HepG2 (cell line): ENCODE measurements around the gene FBXO2. TPM values are rescaled to one million over a fixed set of nuclear protein-coding genes. Genes with fewer than 3 reads are reported as not detected.

Experiments used
- ATF7-NPFF ChIP-seq: sonication (generic); formaldehyde crosslinking; IDR thresholded peaks from 2 replicates; pipeline ENCODE4 v1.8.1; 2023; ENCODE audit warnings: mild to moderate bottlenecking, low read depth, missing genetic modification reagents, moderate library complexity
- FOXO1 ChIP-seq: sonication (generic); formaldehyde crosslinking; IDR thresholded peaks from 2 replicates; pipeline ENCODE4 v1.4.0; 2020; ENCODE audit warnings: missing genetic modification reagents
- HNRNPL ChIP-seq: fragments of 200-400 bp; formaldehyde crosslinking; IDR thresholded peaks from 2 replicates; pipeline ENCODE4 v1.6.1; 2017; ENCODE audit warnings: mild to moderate bottlenecking, low read depth, low read length
- HOXA7 ChIP-seq: sonication (generic); formaldehyde crosslinking; IDR thresholded peaks from 2 replicates; pipeline ENCODE4 v1.8.1; 2022; ENCODE audit warnings: mild to moderate bottlenecking, missing genetic modification reagents, moderate library complexity
- MBD4 ChIP-seq: IDR thresholded peaks from 2 replicates; pipeline ENCODE4 v1.6.1; 2012; ENCODE audit warnings: low read length, inconsistent platforms, borderline replicate concordance
- POGZ ChIP-seq: sonication (generic); formaldehyde crosslinking; IDR thresholded peaks from 2 replicates; pipeline ENCODE4 v1.4.0; 2020; ENCODE audit warnings: mild to moderate bottlenecking, missing genetic modification reagents
- RFXAP ChIP-seq: sonication (generic); formaldehyde crosslinking; IDR thresholded peaks from 2 replicates; pipeline ENCODE4 v1.4.0; 2020; ENCODE audit warnings: missing genetic modification reagents, borderline replicate concordance
- SP140L ChIP-seq: sonication (generic); formaldehyde crosslinking; IDR thresholded peaks from 2 replicates; pipeline ENCODE4 v1.4.0; 2020; ENCODE audit warnings: missing genetic modification reagents, borderline replicate concordance
- XBP1 ChIP-seq: sonication (generic); formaldehyde crosslinking; IDR thresholded peaks from 2 replicates; pipeline ENCODE4 v1.5.0; 2020; ENCODE audit warnings: missing genetic modification reagents
- ZFAT ChIP-seq: sonication (generic); formaldehyde crosslinking; conservative IDR thresholded peaks from 2 replicates; pipeline ENCODE4 v1.8.1; 2023; ENCODE audit warnings: missing genetic modification reagents, inconsistent platforms
- ZNF101 ChIP-seq: sonication (generic); formaldehyde crosslinking; IDR thresholded peaks from 2 replicates; pipeline ENCODE4 v1.4.0; 2020; ENCODE audit warnings: mild to moderate bottlenecking, low read depth, missing genetic modification reagents, borderline replicate concordance
- ZNF883 ChIP-seq: sonication (generic); formaldehyde crosslinking; IDR thresholded peaks from 2 replicates; pipeline ENCODE4 v1.5.1; 2020; ENCODE audit warnings: mild to moderate bottlenecking, missing genetic modification reagents; ENCODE audit errors: not compliant biosample characterization
- polyA plus RNA-seq, 8 experiments: library from polyadenylated mRNA; depleted of rRNA in 3 of 8; stranded (reverse) in 7 of 8; unstranded in 1 of 8; fragments of >200 nt; fragmentation: Illumina TruSeq in 4 of 8; extraction: Trizol in 4 of 8; gene quantifications; 2 replicates each; pipeline versions ENCODE4 v1.2.1 to v1.2.3, GENCODE V29; 2011 to 2016; ENCODE audit warnings: low read depth in 4 of 8, missing spikeins in 1 of 8, mixed read lengths in 1 of 8; ENCODE audit not compliant: insufficient read depth in 1 of 8
- total RNA-seq, 5 experiments: library from RNA; depleted of rRNA; stranded (reverse); fragments of >200 nt; fragmentation: Illumina TruSeq; extraction: Trizol; gene quantifications; 2 replicates each; pipeline ENCODE4 v1.2.3, GENCODE V29; 2016; ENCODE audit warnings: low read depth in 1 of 5
- TF ChIP-seq, protein P1 (sequence below), 2 experiments: sonication (generic) in 1 of 2; formaldehyde crosslinking in 1 of 2; IDR thresholded peaks; 2 replicates each; pipeline versions ENCODE4 v1.4.0 to v1.6.1; 2016 to 2020; ENCODE audit warnings: borderline replicate concordance in 1 of 2, low read depth in 1 of 2, mild to moderate bottlenecking in 1 of 2, missing genetic modification reagents in 1 of 2
- TF ChIP-seq, protein P2 (sequence below): sonication (generic); formaldehyde crosslinking; IDR thresholded peaks from 2 replicates; pipeline ENCODE4 v1.4.0; 2020; ENCODE audit warnings: mild to moderate bottlenecking, missing genetic modification reagents
- TF ChIP-seq, protein P3 (sequence below): sonication (generic); formaldehyde crosslinking; IDR thresholded peaks from 2 replicates; pipeline ENCODE4 v1.4.0; 2020; ENCODE audit warnings: mild to moderate bottlenecking, missing genetic modification reagents
- TF ChIP-seq, protein P4 (sequence below): sonication (generic); formaldehyde crosslinking; IDR thresholded peaks from 2 replicates; pipeline ENCODE4 v1.8.1; 2023; ENCODE audit warnings: mild to moderate bottlenecking, missing genetic modification reagents, borderline replicate concordance
- TF ChIP-seq, protein P5 (sequence below): sonication (generic); formaldehyde crosslinking; IDR thresholded peaks from 2 replicates; pipeline ENCODE4 v1.5.0; 2020; ENCODE audit warnings: mild to moderate bottlenecking, low read depth, missing genetic modification reagents, borderline replicate concordance
- TF ChIP-seq, protein P6 (sequence below): sonication (generic); formaldehyde crosslinking; IDR thresholded peaks from 2 replicates; pipeline ENCODE4 v1.5.0; 2020; ENCODE audit warnings: missing genetic modification reagents

FBXO2 gene
- total and polyA plus RNA-seq, 2 of the 13 experiments (the other 11 are each of a cell fraction or from before 2014, with no cell fraction given): 79.3 to 112 TPM

DNA sequence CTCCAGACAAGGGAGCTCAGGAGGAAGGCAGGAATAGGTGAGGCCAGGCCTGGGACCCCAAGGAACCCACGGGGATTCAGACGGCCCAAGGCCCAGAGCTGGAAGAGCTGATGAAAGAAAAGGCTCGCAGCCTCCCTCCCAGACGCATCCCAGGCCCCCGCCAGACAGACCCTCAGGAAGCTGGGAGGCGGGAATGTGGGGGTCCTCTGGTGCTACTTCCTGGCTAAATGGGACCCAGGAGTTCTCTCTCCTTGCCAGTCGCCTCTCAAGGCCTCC is 430 bp downstream of the FBXO2 start (continued):
- TF ChIP-seq ATF7-NPFF (CRISPR knock-in tag): no peak
- TF ChIP-seq, protein P1, sequence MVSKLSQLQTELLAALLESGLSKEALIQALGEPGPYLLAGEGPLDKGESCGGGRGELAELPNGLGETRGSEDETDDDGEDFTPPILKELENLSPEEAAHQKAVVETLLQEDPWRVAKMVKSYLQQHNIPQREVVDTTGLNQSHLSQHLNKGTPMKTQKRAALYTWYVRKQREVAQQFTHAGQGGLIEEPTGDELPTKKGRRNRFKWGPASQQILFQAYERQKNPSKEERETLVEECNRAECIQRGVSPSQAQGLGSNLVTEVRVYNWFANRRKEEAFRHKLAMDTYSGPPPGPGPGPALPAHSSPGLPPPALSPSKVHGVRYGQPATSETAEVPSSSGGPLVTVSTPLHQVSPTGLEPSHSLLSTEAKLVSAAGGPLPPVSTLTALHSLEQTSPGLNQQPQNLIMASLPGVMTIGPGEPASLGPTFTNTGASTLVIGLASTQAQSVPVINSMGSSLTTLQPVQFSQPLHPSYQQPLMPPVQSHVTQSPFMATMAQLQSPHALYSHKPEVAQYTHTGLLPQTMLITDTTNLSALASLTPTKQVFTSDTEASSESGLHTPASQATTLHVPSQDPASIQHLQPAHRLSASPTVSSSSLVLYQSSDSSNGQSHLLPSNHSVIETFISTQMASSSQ (IDR thresholded peaks at IDR 0.05; ENCODE audit: low read depth): no peak
- TF ChIP-seq, protein P1 (CRISPR knock-in tag; IDR thresholded peaks at IDR 0.05; ENCODE audit: borderline replicate concordance): no peak
- peak; percentile 65 for TF ChIP-seq HNRNPL
- TF ChIP-seq HOXA7 (CRISPR knock-in tag): no peak
- no peak for TF ChIP-seq ZNF883 (CRISPR knock-in tag)
- TF ChIP-seq XBP1 (CRISPR knock-in tag): no peak
- no peak for TF ChIP-seq POGZ
- TF ChIP-seq, protein P2, sequence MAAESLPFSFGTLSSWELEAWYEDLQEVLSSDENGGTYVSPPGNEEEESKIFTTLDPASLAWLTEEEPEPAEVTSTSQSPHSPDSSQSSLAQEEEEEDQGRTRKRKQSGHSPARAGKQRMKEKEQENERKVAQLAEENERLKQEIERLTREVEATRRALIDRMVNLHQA (CRISPR knock-in tag): no peak
- TF ChIP-seq MBD4: no peak
- TF ChIP-seq FOXO1 (CRISPR knock-in tag): no peak
- no peak for TF ChIP-seq ZNF101 (CRISPR knock-in tag)
- TF ChIP-seq, protein P3, sequence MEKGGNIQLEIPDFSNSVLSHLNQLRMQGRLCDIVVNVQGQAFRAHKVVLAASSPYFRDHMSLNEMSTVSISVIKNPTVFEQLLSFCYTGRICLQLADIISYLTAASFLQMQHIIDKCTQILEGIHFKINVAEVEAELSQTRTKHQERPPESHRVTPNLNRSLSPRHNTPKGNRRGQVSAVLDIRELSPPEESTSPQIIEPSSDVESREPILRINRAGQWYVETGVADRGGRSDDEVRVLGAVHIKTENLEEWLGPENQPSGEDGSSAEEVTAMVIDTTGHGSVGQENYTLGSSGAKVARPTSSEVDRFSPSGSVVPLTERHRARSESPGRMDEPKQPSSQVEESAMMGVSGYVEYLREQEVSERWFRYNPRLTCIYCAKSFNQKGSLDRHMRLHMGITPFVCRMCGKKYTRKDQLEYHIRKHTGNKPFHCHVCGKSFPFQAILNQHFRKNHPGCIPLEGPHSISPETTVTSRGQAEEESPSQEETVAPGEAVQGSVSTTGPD (CRISPR knock-in tag): no peak
- no peak for TF ChIP-seq SP140L (CRISPR knock-in tag)
- TF ChIP-seq, protein P4, sequence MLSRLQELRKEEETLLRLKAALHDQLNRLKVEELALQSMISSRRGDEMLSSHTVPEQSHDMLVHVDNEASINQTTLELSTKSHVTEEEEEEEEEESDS (CRISPR knock-in tag): no peak
- TF ChIP-seq ZFAT (CRISPR knock-in tag): no peak
- TF ChIP-seq, protein P5, sequence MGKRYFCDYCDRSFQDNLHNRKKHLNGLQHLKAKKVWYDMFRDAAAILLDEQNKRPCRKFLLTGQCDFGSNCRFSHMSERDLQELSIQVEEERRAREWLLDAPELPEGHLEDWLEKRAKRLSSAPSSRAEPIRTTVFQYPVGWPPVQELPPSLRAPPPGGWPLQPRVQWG (CRISPR knock-in tag): no peak
- TF ChIP-seq RFXAP (CRISPR knock-in tag): 0 out of 2 replicates have a peak, but pooled peaks have one; percentile 28
- TF ChIP-seq, protein P6, sequence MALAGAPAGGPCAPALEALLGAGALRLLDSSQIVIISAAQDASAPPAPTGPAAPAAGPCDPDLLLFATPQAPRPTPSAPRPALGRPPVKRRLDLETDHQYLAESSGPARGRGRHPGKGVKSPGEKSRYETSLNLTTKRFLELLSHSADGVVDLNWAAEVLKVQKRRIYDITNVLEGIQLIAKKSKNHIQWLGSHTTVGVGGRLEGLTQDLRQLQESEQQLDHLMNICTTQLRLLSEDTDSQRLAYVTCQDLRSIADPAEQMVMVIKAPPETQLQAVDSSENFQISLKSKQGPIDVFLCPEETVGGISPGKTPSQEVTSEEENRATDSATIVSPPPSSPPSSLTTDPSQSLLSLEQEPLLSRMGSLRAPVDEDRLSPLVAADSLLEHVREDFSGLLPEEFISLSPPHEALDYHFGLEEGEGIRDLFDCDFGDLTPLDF: no peak
